H9 (cell line): ENCODE results near the gene PIK3R5. TPM values are rescaled to one million over a fixed set of nuclear protein-coding genes. Genes with fewer than 3 reads are reported as not detected.

ENCODE experiments used
- DNase-seq: peaks from one replicate; pipeline ENCODE4 v3.0.0-alpha.2; 2017
- H2AFZ ChIP-seq: one replicate; pipeline ENCODE4 v1.6.1; 2013; ENCODE audit warnings: mild to moderate bottlenecking, low read length, control low read depth, moderate library complexity
- H2AK5ac ChIP-seq: 2 replicates; pipeline ENCODE4 v1.6.1; 2013; ENCODE audit warnings: low read length, control low read depth, mixed read lengths; ENCODE audit not compliant: insufficient read length
- H2BK120ac ChIP-seq: one replicate; pipeline ENCODE4 v1.6.1; 2013; ENCODE audit warnings: low read depth, mild to moderate bottlenecking, low read length, control low read depth, inconsistent platforms; ENCODE audit not compliant: poor library complexity, severe bottlenecking
- H2BK12ac ChIP-seq: 2 replicates; pipeline ENCODE4 v1.6.1; 2013; ENCODE audit warnings: low read length, control low read depth, mixed read lengths, low read depth; ENCODE audit not compliant: insufficient read length
- H2BK15ac ChIP-seq: 2 replicates; pipeline ENCODE4 v1.6.1; 2013; ENCODE audit warnings: low read depth, low read length, control low read depth
- H2BK20ac ChIP-seq: one replicate; pipeline ENCODE4 v1.6.1; 2013; ENCODE audit warnings: low read depth, mild to moderate bottlenecking, low read length, control low read depth, inconsistent platforms; ENCODE audit not compliant: poor library complexity, severe bottlenecking
- H2BK5ac ChIP-seq: 2 replicates; pipeline ENCODE4 v1.6.1; 2013; ENCODE audit warnings: low read length, control low read depth, mixed read lengths; ENCODE audit not compliant: insufficient read length
- H3K14ac ChIP-seq: 2 replicates; pipeline ENCODE4 v1.6.1; 2013; ENCODE audit warnings: low read length, control low read depth; ENCODE audit not compliant: insufficient read depth
- H3K18ac ChIP-seq: 2 replicates; pipeline ENCODE4 v1.6.1; 2013; ENCODE audit warnings: low read depth, mild to moderate bottlenecking, mixed read lengths, low read length, control low read depth; ENCODE audit not compliant: insufficient read length
- H3K23ac ChIP-seq: 2 replicates; pipeline ENCODE4 v1.6.1; 2013; ENCODE audit warnings: low read length, control low read depth, mixed read lengths, low read depth; ENCODE audit not compliant: insufficient read length
- H3K23me2 ChIP-seq: 2 replicates; pipeline ENCODE4 v1.6.1; 2013; ENCODE audit warnings: low read depth, mild to moderate bottlenecking, mixed read lengths, low read length, control low read depth; ENCODE audit not compliant: insufficient read length, poor library complexity, severe bottlenecking
- H3K27ac ChIP-seq: 2 replicates; pipeline ENCODE4 v1.5.1; 2013; ENCODE audit warnings: low read length, control low read depth, mixed read lengths, low read depth; ENCODE audit not compliant: insufficient read length
- H3K27me3 ChIP-seq: 2 replicates; pipeline ENCODE4 v1.6.1; 2013; ENCODE audit warnings: low read length, control low read depth, inconsistent platforms; ENCODE audit not compliant: insufficient read depth
- H3K4ac ChIP-seq: 2 replicates; pipeline ENCODE4 v1.6.1; 2013; ENCODE audit warnings: low read depth, mild to moderate bottlenecking, control low read depth, inconsistent platforms, low read length, moderate library complexity
- H3K4me1 ChIP-seq: 2 replicates; pipeline ENCODE4 v1.6.1; 2013; ENCODE audit warnings: low read length, control low read depth, inconsistent platforms; ENCODE audit not compliant: insufficient read depth
- H3K4me2 ChIP-seq: 2 replicates; pipeline ENCODE4 v1.6.1; 2013; ENCODE audit warnings: low read length, control low read depth, mixed read lengths; ENCODE audit not compliant: insufficient read length, insufficient read depth
- H3K56ac ChIP-seq: 2 replicates; pipeline ENCODE4 v1.6.1; 2013; ENCODE audit warnings: low read depth, mild to moderate bottlenecking, mixed read lengths, low read length, control low read depth; ENCODE audit not compliant: insufficient read length
- H3K79me1 ChIP-seq: 2 replicates; pipeline ENCODE4 v1.6.1; 2013; ENCODE audit warnings: low read depth, mild to moderate bottlenecking, moderate library complexity, low read length, control low read depth, inconsistent platforms; ENCODE audit not compliant: insufficient read depth, poor library complexity, severe bottlenecking
- H3K79me2 ChIP-seq: 2 replicates; pipeline ENCODE4 v1.6.1; 2013; ENCODE audit warnings: low read length, control low read depth, inconsistent platforms; ENCODE audit not compliant: insufficient read depth
- H3K9ac ChIP-seq: 2 replicates; pipeline ENCODE4 v1.6.1; 2013; ENCODE audit warnings: low read length, control low read depth, mixed read lengths; ENCODE audit not compliant: insufficient read length; ENCODE audit errors: extremely low read depth
- H3K9me3 ChIP-seq: one replicate; pipeline ENCODE4 v1.6.1; 2013; ENCODE audit warnings: low read depth, low read length, inconsistent platforms; ENCODE audit not compliant: control insufficient read depth
- H3T11ph ChIP-seq: one replicate; pipeline ENCODE4 v1.6.1; 2013; ENCODE audit warnings: mild to moderate bottlenecking, low read length, control low read depth, inconsistent platforms
- H4K20me1 ChIP-seq: one replicate; pipeline ENCODE4 v1.6.1; 2013; ENCODE audit not compliant: control insufficient read depth, insufficient read length, insufficient read depth
- H4K5ac ChIP-seq: 2 replicates; pipeline ENCODE4 v1.6.1; 2013; ENCODE audit warnings: low read depth, mild to moderate bottlenecking, mixed read lengths, low read length, control low read depth; ENCODE audit not compliant: insufficient read length
- H4K8ac ChIP-seq: replicated peaks from 2 replicates; pipeline ENCODE4 v1.6.1; 2013; ENCODE audit warnings: low read length, control low read depth, mixed read lengths, low read depth; ENCODE audit not compliant: insufficient read length
- H4K91ac ChIP-seq: 2 replicates; pipeline ENCODE4 v1.6.1; 2013; ENCODE audit warnings: low read depth, mild to moderate bottlenecking, moderate library complexity, mixed read lengths, low read length, control low read depth; ENCODE audit not compliant: insufficient read length
- H3K27ac Mint-ChIP-seq, 3 experiments: 2 replicates in 2 of 3; 3 replicates in 1 of 3; pipeline ENCODE4 v1.8.0; 2020 to 2021; ENCODE audit warnings: mixed read lengths in 3 of 3, mild to moderate bottlenecking in 1 of 3, moderate library complexity in 1 of 3
- H3K27me3 Mint-ChIP-seq: 2 replicates; pipeline ENCODE4 v1.8.0; 2021; ENCODE audit warnings: low read depth, mild to moderate bottlenecking, moderate library complexity, mixed read lengths
- H3K36me3 Mint-ChIP-seq, 3 experiments: 2 replicates in 2 of 3; 3 replicates in 1 of 3; pipeline ENCODE4 v1.8.0; 2020 to 2021; ENCODE audit warnings: low read depth in 3 of 3, mixed read lengths in 3 of 3; ENCODE audit not compliant: insufficient read depth in 1 of 3
- H3K4me1 Mint-ChIP-seq, 2 experiments: 2 replicates each; pipeline ENCODE4 v1.8.0; 2020; ENCODE audit warnings: mixed read lengths in 2 of 2
- H3K4me3 Mint-ChIP-seq, 2 experiments: 2 replicates in 1 of 2; 3 replicates in 1 of 2; pipeline ENCODE4 v1.8.0; 2020 to 2021; ENCODE audit warnings: mild to moderate bottlenecking in 2 of 2, mixed read lengths in 2 of 2, moderate library complexity in 1 of 2
- H3K9me3 Mint-ChIP-seq, 2 experiments: 2 replicates in 1 of 2; 3 replicates in 1 of 2; pipeline ENCODE4 v1.8.0; 2020; ENCODE audit warnings: mild to moderate bottlenecking in 2 of 2, mixed read lengths in 2 of 2, moderate library complexity in 1 of 2
- WGBS: extraction: QIAGEN DNeasy Blood & Tissue Kit; methylation state at CpG from one replicate; pipeline ENCODE4 v1.1.7; 2013; ENCODE audit warnings: missing lambda C conversion rate, low lambda C conversion rate, mixed read lengths; ENCODE audit not compliant: insufficient read length; ENCODE audit errors: extremely low coverage; 5-methylcytosine and 5-hydroxymethylcytosine counted together
- total RNA-seq: library from RNA; stranded (reverse); gene quantifications from 2 replicates; pipeline ENCODE4 v1.2.1, GENCODE V29; 2021
- TF ChIP-seq, protein P1 (sequence below): fragments of 200-600 bp; sonication (generic); conservative IDR thresholded peaks from 3 replicates; pipeline ENCODE4 v1.8.0; 2021; ENCODE audit warnings: antibody characterized with exemption, mild to moderate bottlenecking

PIK3R5 gene
- total RNA-seq, 1 experiment from 2014 or later = 1.4 TPM

DNA sequence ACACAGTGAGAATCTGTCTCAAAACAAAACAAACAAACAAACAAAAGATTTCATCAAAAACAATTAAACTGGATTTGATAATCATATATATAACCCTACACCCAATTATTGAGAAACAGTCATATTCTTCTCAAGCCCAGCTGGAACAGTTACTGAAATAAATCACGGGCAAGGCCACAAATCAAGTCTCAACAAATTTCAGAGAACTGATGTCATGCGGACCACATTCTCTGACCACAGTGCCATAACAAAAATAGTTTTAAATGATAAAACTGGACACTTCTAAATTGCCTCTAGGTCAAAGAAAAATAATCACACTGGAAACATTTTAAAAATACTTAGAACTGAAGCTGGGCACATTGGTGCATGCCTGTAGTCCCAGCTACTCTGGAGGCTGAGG is 15.9 kb upstream of the PIK3R5 start:
- WGBS = no CpG with 5 or more reads among the region's 2 CpGs
- H2AK5ac ChIP-seq = no peak overlapping the region
- Mint-ChIP-seq H3K4me3 (no peak overlapping the region), H3K27me3 (no peaks in the 10 kb centered on the region; the same call in none of the 2 replicates), H3K4me1 (no peaks in the 10 kb centered on the region), H3K27ac (no peak overlapping the region), H3K36me3 (no peaks in the 10 kb centered on the region), H3K9me3 (peaks cover 3 to 14% of the 10 kb centered on the region in 2 experiments; a peak in 3 of 5 replicates)
- H4K20me1 ChIP-seq = no peaks in the 10 kb centered on the region
- H3K9ac ChIP-seq = no peak overlapping the region
- no peak overlapping the region for H2BK120ac ChIP-seq
- no peak for DNase-seq
- no peaks in the 10 kb centered on the region for H3K23me2 ChIP-seq
- H4K8ac ChIP-seq = no peak overlapping the region
- H4K5ac ChIP-seq = no peak overlapping the region
- TF ChIP-seq, protein P1, sequence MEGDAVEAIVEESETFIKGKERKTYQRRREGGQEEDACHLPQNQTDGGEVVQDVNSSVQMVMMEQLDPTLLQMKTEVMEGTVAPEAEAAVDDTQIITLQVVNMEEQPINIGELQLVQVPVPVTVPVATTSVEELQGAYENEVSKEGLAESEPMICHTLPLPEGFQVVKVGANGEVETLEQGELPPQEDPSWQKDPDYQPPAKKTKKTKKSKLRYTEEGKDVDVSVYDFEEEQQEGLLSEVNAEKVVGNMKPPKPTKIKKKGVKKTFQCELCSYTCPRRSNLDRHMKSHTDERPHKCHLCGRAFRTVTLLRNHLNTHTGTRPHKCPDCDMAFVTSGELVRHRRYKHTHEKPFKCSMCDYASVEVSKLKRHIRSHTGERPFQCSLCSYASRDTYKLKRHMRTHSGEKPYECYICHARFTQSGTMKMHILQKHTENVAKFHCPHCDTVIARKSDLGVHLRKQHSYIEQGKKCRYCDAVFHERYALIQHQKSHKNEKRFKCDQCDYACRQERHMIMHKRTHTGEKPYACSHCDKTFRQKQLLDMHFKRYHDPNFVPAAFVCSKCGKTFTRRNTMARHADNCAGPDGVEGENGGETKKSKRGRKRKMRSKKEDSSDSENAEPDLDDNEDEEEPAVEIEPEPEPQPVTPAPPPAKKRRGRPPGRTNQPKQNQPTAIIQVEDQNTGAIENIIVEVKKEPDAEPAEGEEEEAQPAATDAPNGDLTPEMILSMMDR = no peak
- no peaks in the 10 kb centered on the region for H3K79me1 ChIP-seq
- H2BK20ac ChIP-seq = no peak overlapping the region
- no peak overlapping the region for H3K4ac ChIP-seq
- H2BK15ac ChIP-seq = no peak overlapping the region
- H3K56ac ChIP-seq = no peak overlapping the region
- H2AFZ ChIP-seq = no peak overlapping the region
- no peak overlapping the region for H2BK5ac ChIP-seq
- H3K79me2 ChIP-seq = no peaks in the 10 kb centered on the region
- H3K18ac ChIP-seq = no peak overlapping the region
- no peak overlapping the region for H3K27ac ChIP-seq
- H2BK12ac ChIP-seq = no peak overlapping the region
- no peak overlapping the region for H3K23ac ChIP-seq
- H3K27me3 ChIP-seq = no peaks in the 10 kb centered on the region
- no peak overlapping the region for H3T11ph ChIP-seq
- no peaks in the 10 kb centered on the region for H3K4me1 ChIP-seq
- H4K91ac ChIP-seq = no peak overlapping the region
- no peak overlapping the region for H3K14ac ChIP-seq
- no peak overlapping the region for H3K4me2 ChIP-seq
- H3K9me3 ChIP-seq = no peaks in the 10 kb centered on the region
